OCI-LY7 (cell line): ENCODE measurements around the gene CBY3.

Experiments
- CTCF ChIP-seq: fragments of 200-600 bp; sonication (generic); conservative IDR thresholded peaks from 2 replicates; pipeline ENCODE4 v1.5.1; 2014; ENCODE audit warnings: mild to moderate bottlenecking, antibody characterized with exemption, low read length, moderate library complexity, mixed read lengths
- EZH2phosphoT487 ChIP-seq: fragments of 200-600 bp; sonication (generic); IDR thresholded peaks from 2 replicates; pipeline ENCODE4 v1.6.1; 2018; ENCODE audit warnings: low read depth, borderline replicate concordance, mild to moderate bottlenecking, mixed run types, antibody characterized with exemption, low read length, moderate library complexity, mixed read lengths

- no peak for TF ChIP-seq CTCF
- no peak for TF ChIP-seq EZH2phosphoT487
Observed at GRCh38 chr5:179716286-179716685, 35.5 kb upstream of the CBY3 start.
